Left ventricle myocardium inferior (tissue), 1 donor: ENCODE data around the gene SFMBT1. TPM values are rescaled to one million over a fixed set of nuclear protein-coding genes. Genes with fewer than 3 reads are reported as not detected.

Experiments
- DNase-seq: peaks from one replicate; pipeline ENCODE4 v3.0.0-alpha.2; 2020
- H3K27ac ChIP-seq: fragments of 200-600 bp; replicated peaks from 2 replicates; pipeline ENCODE4 v1.8.0; 2021
- H3K27me3 ChIP-seq: fragments of 200-600 bp; 2 replicates; pipeline ENCODE4 v1.8.0; 2021; ENCODE audit warnings: low read depth
- H3K36me3 ChIP-seq: fragments of 200-600 bp; 2 replicates; pipeline ENCODE4 v1.8.0; 2021
- H3K4me1 ChIP-seq: fragments of 200-600 bp; 2 replicates; pipeline ENCODE4 v1.8.0; 2021
- H3K4me3 ChIP-seq: fragments of 200-600 bp; 2 replicates; pipeline ENCODE4 v1.8.0; 2021; ENCODE audit warnings: mild to moderate bottlenecking, moderate library complexity
- H3K9me3 ChIP-seq: fragments of 200-600 bp; replicated peaks from 2 replicates; pipeline ENCODE4 v1.8.0; 2021
- intact Hi-C: fragments of 100-400 bp; cut with micrococcal nuclease; formaldehyde crosslinking; loops from one replicate; pipeline ENCODE4 v1.11.0; 2022
- total RNA-seq: library from RNA; stranded (reverse); fragmentation: NEBNext Ultra II Directional; extraction: Animal tissue kit (Norgen Biotek cat#: 25700); gene quantifications from one replicate; pipeline ENCODE4 v1.2.1, GENCODE V29; 2021
- TF ChIP-seq, protein P1 (sequence below): fragments of 200-600 bp; IDR thresholded peaks from 2 replicates; pipeline ENCODE4 v1.8.0; 2021; ENCODE audit warnings: antibody characterized with exemption, mild to moderate bottlenecking, borderline replicate concordance
- donor health status: DM: no; HTN: yes; CAD: no; lungs with severe emphysema.

The SFMBT1 gene
- total RNA-seq, 1 donor from 2014 or later, result 15.9 TPM

DNA sequence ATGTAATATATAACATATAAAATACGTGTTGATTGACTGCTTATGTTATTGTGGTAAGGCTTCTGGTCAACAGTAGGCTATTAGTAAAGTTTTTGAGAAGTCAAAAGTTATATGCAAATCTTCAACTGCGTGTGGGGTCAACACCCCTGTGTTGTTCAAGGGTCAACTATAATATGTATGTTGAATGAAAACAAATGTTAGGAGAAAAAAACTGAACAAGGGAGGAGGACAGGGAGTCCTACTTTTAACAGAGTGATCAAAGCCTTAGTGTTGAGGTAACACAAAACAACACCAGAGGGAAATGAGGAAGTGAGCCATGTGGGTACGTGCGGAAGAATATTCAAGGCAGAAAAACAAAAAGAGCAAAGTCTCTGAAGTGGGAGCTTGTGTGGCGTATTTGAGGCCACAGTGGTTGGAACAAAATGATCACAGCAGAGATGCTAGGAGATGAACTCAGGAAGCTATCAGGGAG lies 62.5 kb downstream of the SFMBT1 start:
- Histone ChIP-seq H3K36me3 (no peaks in the 10 kb centered on the region), H3K9me3 (no peaks in the 10 kb centered on the region), H3K4me3 (no peak overlapping the region), H3K27ac (peak overlapping the region; percentile 26), H3K27me3 (no peaks in the 10 kb centered on the region), H3K4me1 (no peaks in the 10 kb centered on the region)
- TF ChIP-seq, protein P1, sequence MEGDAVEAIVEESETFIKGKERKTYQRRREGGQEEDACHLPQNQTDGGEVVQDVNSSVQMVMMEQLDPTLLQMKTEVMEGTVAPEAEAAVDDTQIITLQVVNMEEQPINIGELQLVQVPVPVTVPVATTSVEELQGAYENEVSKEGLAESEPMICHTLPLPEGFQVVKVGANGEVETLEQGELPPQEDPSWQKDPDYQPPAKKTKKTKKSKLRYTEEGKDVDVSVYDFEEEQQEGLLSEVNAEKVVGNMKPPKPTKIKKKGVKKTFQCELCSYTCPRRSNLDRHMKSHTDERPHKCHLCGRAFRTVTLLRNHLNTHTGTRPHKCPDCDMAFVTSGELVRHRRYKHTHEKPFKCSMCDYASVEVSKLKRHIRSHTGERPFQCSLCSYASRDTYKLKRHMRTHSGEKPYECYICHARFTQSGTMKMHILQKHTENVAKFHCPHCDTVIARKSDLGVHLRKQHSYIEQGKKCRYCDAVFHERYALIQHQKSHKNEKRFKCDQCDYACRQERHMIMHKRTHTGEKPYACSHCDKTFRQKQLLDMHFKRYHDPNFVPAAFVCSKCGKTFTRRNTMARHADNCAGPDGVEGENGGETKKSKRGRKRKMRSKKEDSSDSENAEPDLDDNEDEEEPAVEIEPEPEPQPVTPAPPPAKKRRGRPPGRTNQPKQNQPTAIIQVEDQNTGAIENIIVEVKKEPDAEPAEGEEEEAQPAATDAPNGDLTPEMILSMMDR, result no peak
- intact Hi-C loops, result no loop called here
- DNase-seq, result no peak

DNA sequence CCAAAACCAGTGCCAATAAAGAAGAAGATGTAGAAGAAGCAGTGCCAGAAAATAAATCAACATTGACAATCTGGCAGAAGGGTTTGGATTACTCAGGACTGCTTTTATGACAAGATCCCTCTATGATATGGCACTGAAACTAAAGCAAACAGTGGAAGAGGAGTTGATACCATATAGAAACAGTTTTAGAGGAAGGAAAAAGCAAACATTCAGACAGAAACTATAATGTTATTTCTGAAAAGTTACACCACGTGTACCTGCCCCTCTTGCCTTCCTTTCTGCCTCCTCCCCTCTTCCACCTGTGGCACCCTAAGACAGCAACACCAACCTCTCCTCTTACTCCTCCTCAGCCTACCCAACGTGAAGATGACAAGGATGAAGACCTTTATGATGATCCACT lies 63.0 kb downstream of the SFMBT1 start:
- no peak overlapping the region for H3K27ac ChIP-seq
- TF ChIP-seq, protein P1, result no peak
- H3K27me3 ChIP-seq, result no peaks in the 10 kb centered on the region
- DNase-seq, result no peak
- intact Hi-C loops, result no loop called here
- no peaks in the 10 kb centered on the region for H3K9me3 ChIP-seq
- H3K4me3 ChIP-seq, result no peak overlapping the region
- no peaks in the 10 kb centered on the region for H3K36me3 ChIP-seq
- H3K4me1 ChIP-seq, result peaks cover 2% of the 10 kb centered on the region

DNA sequence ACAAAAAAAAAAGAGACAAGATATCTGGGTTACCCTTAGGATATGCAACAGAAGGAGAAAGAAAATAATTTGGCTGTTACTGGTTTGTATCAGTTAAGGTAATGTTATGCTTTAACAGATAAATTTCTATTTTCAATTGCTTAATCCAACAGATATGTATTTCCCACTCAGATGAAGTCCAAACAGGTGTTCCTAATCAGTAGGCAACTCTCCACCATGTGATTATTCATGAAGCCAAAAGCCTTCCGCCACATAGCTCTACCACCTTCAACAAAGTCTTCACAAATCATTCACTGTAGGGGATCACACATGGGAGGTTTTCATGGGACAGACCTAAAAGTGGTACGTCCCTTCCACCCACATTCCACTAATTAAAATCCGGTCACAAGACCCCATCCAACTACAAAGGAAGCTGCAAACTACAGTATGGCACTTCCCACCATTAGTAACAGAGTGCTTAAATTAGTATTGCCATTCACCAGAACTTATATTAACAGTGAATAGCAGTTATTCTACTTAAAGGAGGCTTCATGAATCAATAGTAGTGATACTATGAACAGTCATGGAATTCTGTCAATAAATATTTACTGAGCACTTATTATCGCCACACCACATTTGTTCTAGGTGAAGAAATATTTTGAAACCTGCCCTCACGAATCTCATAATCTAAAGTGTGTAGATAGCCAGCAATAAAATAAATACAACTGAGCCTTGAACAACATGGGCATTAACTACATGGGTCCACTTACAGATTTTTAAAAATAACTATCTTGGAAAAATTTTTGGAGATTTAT lies 66.5 kb downstream of the SFMBT1 start:
- Histone ChIP-seq H3K36me3 (no peaks in the 10 kb centered on the region), H3K4me3 (no peak overlapping the region), H3K4me1 (peaks cover 4% of the 10 kb centered on the region), H3K9me3 (no peaks in the 10 kb centered on the region), H3K27me3 (no peaks in the 10 kb centered on the region), H3K27ac (no peak overlapping the region)
- DNase-seq, result no peak
- TF ChIP-seq, protein P1, result no peak
- intact Hi-C loops, result no loop called here

DNA sequence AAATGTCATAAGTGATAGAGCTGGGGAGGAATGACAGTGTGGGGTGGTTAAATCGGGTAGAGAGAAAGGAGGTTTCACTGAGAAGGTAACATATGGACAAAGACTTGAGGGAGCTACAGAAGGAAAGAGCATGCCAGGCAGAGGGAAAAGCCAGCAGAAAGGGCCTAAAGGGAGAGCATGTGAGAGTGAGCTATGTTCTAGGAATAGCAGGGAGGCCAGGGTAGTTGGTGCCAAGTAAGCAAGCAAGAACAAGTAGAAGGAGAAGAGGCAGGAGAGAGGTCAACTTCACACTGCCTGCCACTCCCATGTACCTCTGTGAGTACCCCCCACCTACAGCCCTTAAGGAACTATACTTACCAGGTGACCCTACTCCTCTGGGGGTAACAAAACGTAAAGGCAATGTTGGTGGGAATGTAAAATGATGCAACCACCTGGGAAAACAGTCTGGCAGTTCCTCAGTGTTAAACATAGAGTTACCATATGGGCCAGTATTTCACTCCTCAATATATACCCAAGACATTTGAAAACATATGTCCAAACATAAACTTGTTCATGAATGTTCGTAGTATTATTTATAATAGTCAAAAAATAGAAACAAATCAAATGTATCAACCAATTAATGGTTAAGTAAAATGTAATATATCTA lies 67.6 kb downstream of the SFMBT1 start:
- no peak overlapping the region for H3K4me3 ChIP-seq
- H3K27ac ChIP-seq, result peak overlapping the region; percentile 84
- H3K9me3 ChIP-seq, result no peaks in the 10 kb centered on the region
- H3K36me3 ChIP-seq, result no peaks in the 10 kb centered on the region
- no peaks in the 10 kb centered on the region for H3K27me3 ChIP-seq
- TF ChIP-seq, protein P1, result no peak
- peak; percentile 20 for DNase-seq
- intact Hi-C loops, result no loop called here
- peaks cover 4% of the 10 kb centered on the region for H3K4me1 ChIP-seq

DNA sequence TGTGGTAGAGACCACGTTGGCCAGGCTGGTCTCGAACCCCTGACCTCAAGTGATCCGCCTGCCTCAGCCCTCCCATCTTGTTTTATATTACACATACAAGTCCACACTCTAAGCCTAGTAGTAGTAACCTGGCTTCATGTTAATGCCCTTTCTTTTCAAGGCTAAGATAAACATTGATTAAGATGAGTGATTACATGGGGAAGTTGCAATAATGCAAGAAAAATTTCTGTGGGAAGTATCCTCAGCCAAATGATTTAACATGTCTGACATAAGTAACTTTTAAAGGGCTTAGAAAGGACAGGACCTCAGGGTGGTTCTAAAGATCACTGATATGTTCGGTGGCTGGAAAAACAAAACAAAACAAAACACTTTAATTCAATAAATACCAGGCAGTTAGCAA lies 72.1 kb downstream of the SFMBT1 start:
- Histone ChIP-seq H3K27ac (no peak overlapping the region), H3K4me1 (peaks cover 18% of the 10 kb centered on the region), H3K4me3 (no peak overlapping the region), H3K36me3 (no peaks in the 10 kb centered on the region), H3K27me3 (no peaks in the 10 kb centered on the region), H3K9me3 (no peaks in the 10 kb centered on the region)
- TF ChIP-seq, protein P1, result no peak
- no peak for DNase-seq
- intact Hi-C loops, result no loop called here
